ENCODE measurements around the gene ADRA1B. TPM values are rescaled to one million over a fixed set of nuclear protein-coding genes. Genes with fewer than 3 reads are reported as not detected.

ADRA1B gene
- total RNA-seq, 1 experiment from 2014 or later: 0.80 TPM

- DNase-seq (ENCODE audit: low read depth): peak; percentile 92
Observed at GRCh38 chr5:159928122-159928909, 12.0 kb downstream of the ADRA1B start.

GRCh38 chr5:159929176-159929575 is 12.9 kb downstream of the ADRA1B start:
- no peak for DNase-seq (ENCODE audit: low read depth)

DNA sequence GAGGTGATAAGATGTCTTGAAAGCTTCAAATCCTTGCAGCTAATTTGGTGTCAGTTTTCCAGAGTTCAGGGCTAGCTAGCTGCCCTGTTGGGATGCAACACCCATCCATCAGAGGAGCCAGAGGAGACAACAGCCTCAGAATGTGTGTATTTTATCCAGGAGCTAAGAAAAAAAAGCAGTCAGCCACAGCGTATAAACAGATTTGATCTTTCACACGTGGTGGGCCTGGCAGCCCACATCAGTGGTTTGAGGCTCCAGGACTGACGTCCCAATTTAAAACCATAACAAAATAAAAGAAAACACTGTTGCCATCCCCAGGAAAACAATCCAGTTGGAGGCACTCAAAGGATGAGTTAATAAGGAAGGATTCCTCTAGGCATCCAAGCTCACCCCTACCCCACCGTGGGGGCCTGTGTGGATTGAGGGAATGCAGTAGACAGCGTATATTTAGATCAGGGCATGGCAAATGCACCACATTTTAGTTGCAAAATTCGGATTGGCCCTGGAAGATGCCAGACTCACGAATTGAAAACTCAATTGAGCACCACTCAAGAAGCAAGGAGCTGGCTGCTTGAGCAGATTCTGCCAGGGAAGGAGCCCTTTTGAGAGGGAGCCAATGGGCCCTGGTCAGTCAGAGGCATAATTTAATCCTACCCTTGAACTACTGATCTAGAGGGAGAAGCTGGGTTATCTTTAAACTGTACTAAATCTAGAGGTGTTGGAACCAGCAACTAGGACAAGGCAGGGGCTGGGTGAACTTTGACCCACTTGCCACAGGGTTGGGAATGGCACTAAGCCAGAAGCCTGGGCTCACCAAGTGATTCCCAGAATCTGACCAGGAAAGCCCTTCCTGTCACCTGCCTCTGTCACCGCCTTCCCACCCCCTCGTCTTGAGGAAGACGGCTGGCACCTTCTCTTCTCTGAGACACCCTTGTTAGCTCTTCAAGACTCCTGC is 17.5 kb downstream of the ADRA1B start:
- no peak for DNase-seq (ENCODE audit: low read depth)

DNA sequence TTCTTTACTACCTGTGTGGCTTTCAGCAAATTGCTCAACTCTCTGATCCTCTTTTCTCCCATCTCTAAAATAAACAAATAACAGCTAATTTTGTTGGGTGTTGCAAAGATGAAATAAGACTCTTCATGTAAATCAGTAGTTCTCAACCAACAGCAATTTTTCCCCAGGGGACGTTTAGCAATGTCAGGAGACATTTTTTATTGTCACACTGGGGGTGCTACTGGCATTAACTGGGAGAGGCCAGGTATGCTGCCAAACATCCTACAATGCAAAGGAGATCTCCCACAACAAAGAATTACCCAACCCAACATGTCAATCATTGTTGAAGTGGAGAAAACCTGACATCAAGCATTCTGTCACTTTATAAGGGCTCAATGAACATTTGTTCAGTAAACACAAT is 19.7 kb downstream of the ADRA1B start:
- no peak for DNase-seq (ENCODE audit: low read depth)

GRCh38 chr5:159936686-159937329 is 20.5 kb downstream of the ADRA1B start:
- no peak for DNase-seq (ENCODE audit: low read depth)

GRCh38 chr5:159937580-159937979 is 21.3 kb downstream of the ADRA1B start:
- DNase-seq (ENCODE audit: low read depth): no peak

GRCh38 chr5:159943326-159943725 is 27.0 kb downstream of the ADRA1B start:
- DNase-seq (ENCODE audit: low read depth): no peak

GRCh38 chr5:159944056-159944600 is 27.8 kb downstream of the ADRA1B start:
- DNase-seq (ENCODE audit: low read depth): no peak

- DNase-seq (ENCODE audit: low read depth): no peak
Observed at GRCh38 chr5:159945359-159945758, 29.1 kb downstream of the ADRA1B start.

DNA sequence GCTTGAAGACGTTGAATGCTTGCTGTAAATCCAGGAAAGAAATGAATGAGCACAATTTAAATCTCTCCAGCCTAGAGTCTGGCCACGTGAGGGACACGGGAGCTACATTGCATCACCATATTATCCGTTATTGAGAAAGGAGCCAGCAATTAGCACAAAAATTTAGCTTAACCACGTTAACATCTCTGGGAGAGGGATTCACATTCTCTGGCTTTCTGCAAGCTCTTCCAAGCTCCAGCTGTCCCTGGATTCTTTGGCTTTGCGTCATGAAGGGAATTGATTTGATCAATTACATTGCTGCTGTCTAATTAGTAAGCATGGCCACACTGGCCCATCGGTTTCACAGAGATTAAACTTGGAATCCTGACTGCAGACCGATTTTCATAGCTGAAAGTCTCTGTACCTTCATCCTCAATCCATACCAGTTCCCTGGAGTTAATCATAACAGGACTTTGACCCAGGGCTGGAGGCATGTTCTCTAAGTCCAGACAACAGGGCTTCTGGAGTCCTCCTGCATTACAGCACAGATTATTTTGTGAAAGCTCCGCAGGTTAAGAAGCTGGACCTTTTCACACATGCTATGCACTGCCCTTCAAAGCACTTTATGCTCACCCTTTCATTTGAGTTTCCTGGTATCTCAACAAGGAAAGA is 31.6 kb downstream of the ADRA1B start:
- DNase-seq (ENCODE audit: low read depth): no peak

- peak; percentile 18 for DNase-seq (ENCODE audit: low read depth)
Observed at GRCh38 chr5:159951387-159951786, 35.1 kb downstream of the ADRA1B start.

- DNase-seq (ENCODE audit: low read depth): no peak
Observed at GRCh38 chr5:159951834-159952233, 35.6 kb downstream of the ADRA1B start.

GRCh38 chr5:159953609-159954008 is 37.3 kb downstream of the ADRA1B start:
- no peak for DNase-seq (ENCODE audit: low read depth)

- DNase-seq (ENCODE audit: low read depth): no peak
Observed at GRCh38 chr5:159955056-159955624, 38.9 kb downstream of the ADRA1B start.

GRCh38 chr5:159956074-159956473 is 39.8 kb downstream of the ADRA1B start:
- DNase-seq (ENCODE audit: low read depth): no peak

DNA sequence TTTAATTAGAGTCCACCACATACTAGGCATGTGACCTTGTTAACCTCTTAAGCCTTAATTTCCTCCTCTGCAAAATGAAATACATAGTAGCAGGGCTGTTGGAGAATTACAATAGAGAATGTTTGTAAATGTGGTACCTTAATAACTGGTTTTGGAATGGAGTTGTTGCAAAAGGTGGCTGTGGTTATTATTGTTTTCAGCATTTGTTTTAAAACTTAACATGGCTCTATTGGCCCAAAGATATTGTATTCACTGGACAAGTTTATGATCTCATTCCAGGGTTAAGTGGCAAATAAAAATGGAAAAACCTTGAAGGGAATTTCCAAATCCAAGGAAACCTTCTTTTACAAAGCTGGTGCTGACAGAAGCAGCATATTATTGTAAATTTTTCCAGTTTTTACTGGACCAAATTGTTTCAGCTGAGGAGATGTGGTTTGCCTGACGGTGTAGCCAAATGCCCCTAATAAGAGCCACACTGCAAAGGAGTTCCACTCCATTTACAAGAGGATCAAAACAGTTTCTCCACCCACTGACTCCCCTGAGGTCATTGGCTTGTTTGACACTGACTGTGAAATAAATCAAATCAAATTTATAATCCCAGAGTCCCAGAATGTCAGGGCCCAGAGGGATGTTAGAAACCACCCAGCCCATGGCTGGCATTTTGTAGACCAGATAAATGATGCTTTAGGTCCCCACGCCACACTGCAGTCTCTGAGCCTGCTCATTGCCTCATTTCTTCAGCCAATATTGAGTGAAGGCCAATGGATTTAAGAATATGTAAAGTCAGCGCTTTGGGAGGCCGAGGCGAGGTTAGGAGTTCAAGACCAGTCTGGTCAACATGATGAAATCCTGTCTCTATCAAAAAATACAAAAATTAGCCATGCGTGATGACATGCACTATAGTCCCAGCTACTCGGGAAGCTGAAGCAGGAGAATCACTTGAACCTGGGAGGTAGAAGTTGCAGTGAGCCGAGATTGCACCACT is 45.2 kb downstream of the ADRA1B start:
- no peak for DNase-seq (ENCODE audit: low read depth)

- no peak for DNase-seq (ENCODE audit: low read depth)
Observed at GRCh38 chr5:159962214-159962613, 45.9 kb downstream of the ADRA1B start.

GRCh38 chr5:159963935-159964334 is 47.7 kb downstream of the ADRA1B start:
- DNase-seq (ENCODE audit: low read depth): no peak

GRCh38 chr5:159965031-159965837 is 49.0 kb downstream of the ADRA1B start:
- peak; percentile 86 for DNase-seq (ENCODE audit: low read depth)
